DOHH2 (cell line): Measurements from ENCODE around the gene SMAD3.

Experiments
- H3F3A ChIP-seq: fragments of 200-600 bp; sonication (generic), shearing (Covaris generic); 2 replicates; pipeline ENCODE4 v1.6.0; 2016; ENCODE audit warnings: antibody characterized with exemption, mild to moderate bottlenecking; ENCODE audit not compliant: control insufficient read depth, insufficient read depth
- H3K27ac ChIP-seq: fragments of 200-600 bp; sonication (generic); 2 replicates; pipeline ENCODE4 v1.5.1; 2014; ENCODE audit warnings: low read depth, mild to moderate bottlenecking, low read length, moderate library complexity
- H3K27me3 ChIP-seq: fragments of 200-600 bp; sonication (generic); 2 replicates; pipeline ENCODE4 v1.6.1; 2014; ENCODE audit warnings: mild to moderate bottlenecking, low read length, mixed read lengths; ENCODE audit not compliant: control insufficient read depth
- H3K36me3 ChIP-seq: fragments of 200-600 bp; sonication (generic); 2 replicates; pipeline ENCODE4 v1.6.1; 2014; ENCODE audit warnings: mild to moderate bottlenecking, low read length, moderate library complexity, mixed read lengths; ENCODE audit not compliant: control insufficient read depth
- H3K4me1 ChIP-seq: fragments of 200-600 bp; sonication (generic); 2 replicates; pipeline ENCODE4 v1.6.1; 2014; ENCODE audit warnings: mild to moderate bottlenecking, low read length, mixed read lengths; ENCODE audit not compliant: control insufficient read depth
- H3K4me2 ChIP-seq: fragments of 200-600 bp; sonication (generic); 2 replicates; pipeline ENCODE4 v1.6.0; 2014; ENCODE audit warnings: mild to moderate bottlenecking, low read length, moderate library complexity
- H3K4me3 ChIP-seq: fragments of 200-600 bp; sonication (generic); 2 replicates; pipeline ENCODE4 v1.5.1; 2014; ENCODE audit warnings: mild to moderate bottlenecking, low read length, mixed read lengths
- H3K79me2 ChIP-seq: fragments of 200-600 bp; sonication (generic); 2 replicates; pipeline ENCODE4 v1.6.1; 2014; ENCODE audit warnings: mild to moderate bottlenecking, low read length, mixed read lengths; ENCODE audit not compliant: control insufficient read depth
- H3K9me2 ChIP-seq: fragments of 200-600 bp; sonication (generic); replicated peaks from 2 replicates; pipeline ENCODE4 v1.6.1; 2014; ENCODE audit warnings: mild to moderate bottlenecking, low read length, mixed read lengths; ENCODE audit not compliant: control insufficient read depth
- H3K9me3 ChIP-seq: fragments of 200-600 bp; sonication (generic); 2 replicates; pipeline ENCODE4 v1.6.1; 2014; ENCODE audit warnings: antibody characterized with exemption, low read length, mixed read lengths; ENCODE audit not compliant: control insufficient read depth, insufficient read depth
- H4K20me1 ChIP-seq: fragments of 200-600 bp; sonication (generic); 2 replicates; pipeline ENCODE4 v1.6.0; 2014; ENCODE audit warnings: low read depth, mild to moderate bottlenecking, antibody characterized with exemption, low read length, moderate library complexity; ENCODE audit not compliant: control insufficient read depth, insufficient read depth
- CTCF ChIP-seq: fragments of 200-600 bp; sonication (generic); IDR thresholded peaks from one replicate; pipeline ENCODE4 v1.5.1; 2014; ENCODE audit warnings: antibody characterized with exemption, mild to moderate bottlenecking, low read depth, low read length; ENCODE audit not compliant: poor library complexity, severe bottlenecking
- EZH2phosphoT487 ChIP-seq: fragments of 200-600 bp; sonication (generic); IDR thresholded peaks from 2 replicates; pipeline ENCODE4 v1.6.1; 2017; ENCODE audit warnings: borderline replicate concordance, mild to moderate bottlenecking, antibody characterized with exemption, low read length, moderate library complexity, mixed read lengths

The SMAD3 gene

DNA sequence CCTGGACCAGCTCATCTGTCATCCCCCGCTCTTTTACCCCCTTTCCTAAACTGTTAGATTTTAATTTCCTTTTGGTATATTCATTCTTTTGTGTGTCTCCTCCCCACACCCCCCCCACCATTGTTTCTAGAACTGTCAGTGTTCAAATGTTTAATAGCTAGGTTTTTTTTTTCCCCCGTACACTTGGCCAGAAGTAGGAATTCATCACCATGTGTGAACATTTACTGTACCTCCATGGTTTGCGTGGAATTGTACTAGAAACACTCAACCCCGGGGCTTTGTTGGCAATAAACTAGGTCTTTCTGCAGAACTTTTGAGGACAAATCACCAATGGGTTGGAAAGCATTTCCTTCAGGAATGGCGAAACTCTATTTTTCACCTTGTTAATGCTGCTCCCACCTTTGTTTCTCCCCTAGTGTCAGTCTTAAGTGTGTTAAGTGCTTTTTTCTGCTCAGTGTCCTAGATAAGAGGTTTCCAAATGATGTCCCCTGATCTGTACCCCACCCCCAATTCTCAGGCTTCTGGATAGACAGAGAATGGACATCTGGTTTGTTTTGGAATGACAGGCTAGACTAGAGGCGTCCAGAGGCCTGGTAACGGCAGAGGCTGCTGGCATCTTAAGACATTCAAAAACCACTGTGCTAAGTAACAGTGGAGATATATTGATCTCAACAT, 76.8 kb downstream of the SMAD3 start:
- Histone ChIP-seq H3K4me2 (no peak overlapping the region), H3K4me1 (peaks cover 7% of the 10 kb centered on the region), H3K9me3 (no peaks in the 10 kb centered on the region), H3K9me2 (no peaks in the 10 kb centered on the region), H3K36me3 (no peaks in the 10 kb centered on the region), H3K27ac (no peak overlapping the region), H3K27me3 (no peaks in the 10 kb centered on the region), H3K4me3 (no peak overlapping the region), H4K20me1 (peaks cover 10% of the 10 kb centered on the region; the same call in 1 of the 2 replicates), H3K79me2 (peaks cover 46% of the 10 kb centered on the region), H3F3A (no peaks in the 10 kb centered on the region)
- TF ChIP-seq CTCF, result no peak
- TF ChIP-seq EZH2phosphoT487, result no peak

DNA sequence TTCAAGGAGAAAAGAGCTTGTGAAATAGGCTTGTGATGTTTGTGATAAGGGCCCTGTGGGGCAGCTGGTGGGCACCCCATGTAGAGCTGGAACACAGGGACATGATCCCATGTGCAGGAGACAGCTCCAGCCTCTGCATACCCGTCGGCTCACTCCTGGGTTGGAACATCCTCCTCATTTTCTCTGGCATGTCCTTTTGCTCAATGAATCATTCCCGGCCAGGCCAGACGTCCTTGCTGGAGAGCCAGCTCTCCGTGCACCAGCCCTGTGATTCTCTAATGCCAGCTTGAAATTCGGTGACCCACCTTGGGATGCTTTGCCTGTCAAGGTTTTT, 77.3 kb downstream of the SMAD3 start:
- no peaks in the 10 kb centered on the region for H3K9me3 ChIP-seq
- no peaks in the 10 kb centered on the region for H3K9me2 ChIP-seq
- H3K4me2 ChIP-seq, result no peak overlapping the region
- H4K20me1 ChIP-seq, result peaks cover 7% of the 10 kb centered on the region; the same call in 1 of the 2 replicates
- H3K4me1 ChIP-seq, result peaks cover 4% of the 10 kb centered on the region; the same call in 1 of the 2 replicates
- H3K27ac ChIP-seq, result no peak overlapping the region
- no peaks in the 10 kb centered on the region for H3K36me3 ChIP-seq
- peaks cover 41% of the 10 kb centered on the region for H3K79me2 ChIP-seq
- no peak for TF ChIP-seq EZH2phosphoT487
- no peak for TF ChIP-seq CTCF
- H3K27me3 ChIP-seq, result no peaks in the 10 kb centered on the region
- no peaks in the 10 kb centered on the region for H3F3A ChIP-seq
- H3K4me3 ChIP-seq, result no peak overlapping the region

- no peaks in the 10 kb centered on the region for H3K9me3 ChIP-seq
- H3K79me2 ChIP-seq, result peaks cover 42% of the 10 kb centered on the region
- H3F3A ChIP-seq, result no peaks in the 10 kb centered on the region
- peaks cover 10% of the 10 kb centered on the region; the same call in 1 of the 2 replicates for H4K20me1 ChIP-seq
- no peak overlapping the region for H3K4me3 ChIP-seq
- no peak for TF ChIP-seq EZH2phosphoT487
- no peak for TF ChIP-seq CTCF
- H3K9me2 ChIP-seq, result no peaks in the 10 kb centered on the region
- no peak overlapping the region for H3K27ac ChIP-seq
- H3K4me1 ChIP-seq, result peaks cover 4% of the 10 kb centered on the region; the same call in 1 of the 2 replicates
- H3K27me3 ChIP-seq, result no peaks in the 10 kb centered on the region
- no peaks in the 10 kb centered on the region for H3K36me3 ChIP-seq
- no peak overlapping the region for H3K4me2 ChIP-seq
These were observed 78.2 kb downstream of the SMAD3 start for GRCh38 chr15:67143646-67144045.
